GM12875 (cell line): ENCODE results near the gene MEX3C.

ENCODE experiments used
- H3K4me3 ChIP-seq: one replicate; pipeline ENCODE4 v1.5.1; 2011; ENCODE audit warnings: low read depth, low read length, control low read depth
- TF ChIP-seq, protein P1 (sequence below): IDR thresholded peaks from 2 replicates; pipeline ENCODE4 v1.5.1; 2011; ENCODE audit warnings: low read depth, mild to moderate bottlenecking, control low read depth, inconsistent platforms, low read length, moderate library complexity, borderline replicate concordance; ENCODE audit not compliant: insufficient read depth

Gene MEX3C

DNA sequence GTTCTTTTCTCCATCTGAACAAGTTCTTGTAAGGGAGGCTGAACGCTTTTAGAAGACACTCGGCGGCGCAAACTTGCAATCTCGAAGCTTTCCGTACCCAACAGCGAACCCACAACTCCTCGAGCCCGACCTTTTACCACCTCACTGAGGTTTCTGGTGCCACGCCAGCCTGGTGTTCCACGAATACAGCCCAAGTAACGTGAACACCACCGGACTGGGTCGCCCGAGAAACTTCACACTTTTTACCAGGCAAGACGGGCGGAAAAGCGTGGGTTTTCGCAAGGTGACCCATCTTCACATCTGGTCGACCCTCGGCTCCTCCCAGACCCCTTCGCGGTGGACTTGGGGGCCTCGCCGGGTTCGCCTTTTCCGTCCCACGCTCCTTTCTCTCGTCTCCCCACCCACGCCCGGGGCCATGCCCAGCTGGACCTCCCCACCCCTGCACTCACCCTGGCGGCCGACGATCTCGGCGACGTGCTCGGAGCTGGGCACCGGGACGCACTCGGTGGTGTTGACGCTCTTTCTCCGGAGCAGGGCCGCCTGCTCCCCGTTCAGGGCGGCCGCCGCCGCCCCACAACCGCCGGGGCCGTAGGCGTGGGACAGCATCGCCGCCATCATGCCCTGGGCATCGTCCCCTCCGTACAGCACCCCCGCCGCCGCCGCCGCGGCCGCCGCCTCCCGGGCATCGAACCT, 1.2 kb downstream of the MEX3C start:
- peak overlapping the region; percentile 75 for H3K4me3 ChIP-seq
- TF ChIP-seq, protein P1, sequence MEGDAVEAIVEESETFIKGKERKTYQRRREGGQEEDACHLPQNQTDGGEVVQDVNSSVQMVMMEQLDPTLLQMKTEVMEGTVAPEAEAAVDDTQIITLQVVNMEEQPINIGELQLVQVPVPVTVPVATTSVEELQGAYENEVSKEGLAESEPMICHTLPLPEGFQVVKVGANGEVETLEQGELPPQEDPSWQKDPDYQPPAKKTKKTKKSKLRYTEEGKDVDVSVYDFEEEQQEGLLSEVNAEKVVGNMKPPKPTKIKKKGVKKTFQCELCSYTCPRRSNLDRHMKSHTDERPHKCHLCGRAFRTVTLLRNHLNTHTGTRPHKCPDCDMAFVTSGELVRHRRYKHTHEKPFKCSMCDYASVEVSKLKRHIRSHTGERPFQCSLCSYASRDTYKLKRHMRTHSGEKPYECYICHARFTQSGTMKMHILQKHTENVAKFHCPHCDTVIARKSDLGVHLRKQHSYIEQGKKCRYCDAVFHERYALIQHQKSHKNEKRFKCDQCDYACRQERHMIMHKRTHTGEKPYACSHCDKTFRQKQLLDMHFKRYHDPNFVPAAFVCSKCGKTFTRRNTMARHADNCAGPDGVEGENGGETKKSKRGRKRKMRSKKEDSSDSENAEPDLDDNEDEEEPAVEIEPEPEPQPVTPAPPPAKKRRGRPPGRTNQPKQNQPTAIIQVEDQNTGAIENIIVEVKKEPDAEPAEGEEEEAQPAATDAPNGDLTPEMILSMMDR, result no peak

DNA sequence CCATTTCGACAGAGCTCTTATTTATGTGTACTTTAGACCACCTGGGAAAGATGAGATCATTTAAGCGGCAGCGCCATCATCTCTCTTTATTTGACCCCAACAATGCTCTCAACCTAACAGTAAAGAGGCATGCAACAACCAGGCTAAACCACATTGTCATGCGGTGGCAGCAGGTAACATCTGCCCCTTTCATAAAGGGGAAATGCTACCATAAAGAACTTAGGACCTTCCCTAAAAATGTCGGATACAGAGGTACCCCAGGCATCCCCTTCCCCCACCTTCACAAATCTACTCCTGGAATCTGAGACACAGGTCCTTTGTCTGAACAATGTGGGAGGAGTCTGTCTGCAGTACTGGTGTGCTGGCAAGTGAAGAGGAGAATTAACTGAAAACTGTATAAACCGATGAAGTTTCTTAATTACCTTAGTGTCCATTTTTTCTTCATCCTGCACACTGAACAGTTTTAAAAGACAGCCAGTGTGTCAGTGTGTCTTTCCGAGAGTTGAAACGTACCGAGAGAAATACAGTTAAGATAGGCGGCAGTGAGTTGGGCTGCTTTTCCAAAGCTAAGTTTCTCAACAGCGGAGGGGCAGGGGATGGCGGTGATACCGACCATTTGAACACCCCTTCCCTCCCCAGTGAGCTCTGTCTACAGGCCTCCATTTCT, 1.9 kb downstream of the MEX3C start:
- TF ChIP-seq, protein P1, result no peak
- H3K4me3 ChIP-seq, result peak overlapping the region; percentile 75

DNA sequence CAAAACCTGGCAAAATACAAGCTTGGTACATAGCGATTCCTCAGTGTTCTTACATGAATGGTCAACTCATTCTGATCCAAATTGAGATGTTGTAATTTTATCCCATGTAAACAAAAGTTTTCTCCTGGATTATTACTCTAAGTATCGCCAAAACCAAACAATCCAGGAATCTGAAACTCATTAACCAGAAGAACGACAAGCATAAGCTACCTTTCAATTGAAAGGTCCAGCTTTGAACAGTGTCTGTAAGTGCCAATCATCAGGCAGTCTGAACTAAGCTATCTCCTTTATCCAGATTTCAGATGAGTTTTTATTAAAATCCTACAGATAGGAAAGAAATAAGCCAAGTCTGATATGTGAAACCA, 2.4 kb downstream of the MEX3C start:
- peak overlapping the region; percentile 75 for H3K4me3 ChIP-seq
- TF ChIP-seq, protein P1, result no peak

DNA sequence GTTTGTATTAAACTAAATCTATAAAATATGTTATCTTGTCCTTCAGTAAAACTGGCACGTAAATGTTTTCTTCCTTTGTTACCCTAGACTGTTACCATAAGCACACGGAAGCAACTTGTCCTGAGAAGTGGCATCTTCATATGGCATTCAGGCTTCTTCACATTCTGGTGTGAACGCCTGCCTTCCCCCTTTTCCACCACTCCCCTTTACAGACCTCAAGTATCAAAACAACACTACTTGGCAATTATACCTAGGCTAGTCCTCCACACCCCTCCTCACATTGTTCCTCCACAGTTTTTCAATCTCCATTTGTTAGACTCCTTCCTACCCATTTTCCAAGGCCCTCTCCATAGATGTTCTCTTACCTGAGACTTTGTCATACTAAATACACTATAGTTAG, 2.9 kb downstream of the MEX3C start:
- TF ChIP-seq, protein P1, result no peak
- peak overlapping the region; percentile 75 for H3K4me3 ChIP-seq

DNA sequence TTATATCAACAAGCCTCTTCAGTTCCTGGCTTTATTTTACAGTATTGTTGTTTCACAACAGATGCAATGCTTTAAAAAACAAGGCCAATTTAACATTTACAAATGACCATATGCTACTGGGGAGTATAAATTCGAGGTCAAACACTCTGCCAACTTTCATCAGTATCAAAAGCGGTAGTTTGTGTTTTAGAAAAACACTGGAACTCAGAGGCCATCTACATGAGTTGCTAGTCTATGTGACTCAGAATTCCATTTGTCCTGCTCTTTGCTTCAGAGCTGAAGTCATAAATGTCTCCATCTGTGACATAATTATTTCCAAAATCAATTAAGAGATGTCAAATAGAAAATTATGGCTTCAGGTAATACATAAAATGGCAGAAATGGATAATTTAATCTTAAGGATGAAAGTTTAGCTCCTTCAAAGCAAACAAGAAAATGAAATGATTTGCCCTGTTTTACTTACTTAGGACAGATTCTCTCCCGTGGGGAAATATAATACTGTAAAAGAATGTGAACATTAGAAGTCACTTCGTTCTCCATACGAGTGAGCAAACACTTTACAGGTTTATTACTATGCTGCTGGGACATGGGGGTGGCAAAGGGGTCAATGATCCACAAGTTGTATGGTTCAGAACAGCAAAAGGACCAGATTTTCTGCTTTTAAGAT, 3.7 kb downstream of the MEX3C start:
- H3K4me3 ChIP-seq, result no peak overlapping the region
- TF ChIP-seq, protein P1, result no peak

DNA sequence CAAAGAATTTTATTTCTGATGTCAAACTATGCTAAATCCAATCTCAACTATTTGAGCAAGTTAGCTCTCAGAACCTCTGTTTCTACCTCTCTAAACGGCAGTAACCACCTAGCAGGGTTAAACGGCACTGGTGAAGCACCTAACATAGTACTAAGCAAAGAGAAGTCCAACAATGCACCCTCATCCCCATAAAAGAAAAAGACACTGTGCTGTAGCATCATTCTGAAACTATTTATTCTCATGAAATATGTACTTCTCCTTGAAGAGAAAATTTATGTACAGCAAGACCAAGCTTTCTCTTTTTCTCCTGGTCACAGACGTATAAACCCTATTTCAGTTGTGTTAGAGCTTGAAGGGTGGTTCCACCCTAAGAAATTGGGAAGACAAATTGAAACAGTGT, 4.8 kb downstream of the MEX3C start:
- H3K4me3 ChIP-seq, result no peak overlapping the region

More for the DNA sequence above, 4.8 kb downstream of the MEX3C start:
- TF ChIP-seq, protein P1, result no peak
